BJ (cell line): ENCODE data around the gene GPC6. TPM values are rescaled to one million over a fixed set of nuclear protein-coding genes. Genes with fewer than 3 reads are reported as not detected.

Source experiments
- CTCF ChIA-PET: fragments of 350-600 bp; formaldehyde crosslinking; extraction: SDS; loops from one replicate; lab custom pipeline; 2021; ENCODE audit warnings: antibody characterized with exemption, inconsistent platforms; lab: Yijun Ruan, JAX
- POLR2A ChIA-PET: fragments of 300-600 bp; sonication (Branson Sonifier 250); formaldehyde crosslinking; extraction: SDS; loops from one replicate; lab custom pipeline; 2021; ENCODE audit warnings: antibody characterized with exemption; lab: Charles Lee
- DNase-seq: peaks from one replicate; pipeline ENCODE4 v3.0.0-alpha.2; 2011; ENCODE audit warnings: low read depth
- H3K27me3 ChIP-seq: 2 replicates; pipeline ENCODE4 v1.6.0; 2011; ENCODE audit warnings: low read length; ENCODE audit not compliant: control insufficient read depth, insufficient read depth
- H3K36me3 ChIP-seq: 2 replicates; pipeline ENCODE4 v1.5.1; 2011; ENCODE audit warnings: low read length; ENCODE audit not compliant: control insufficient read depth, insufficient read depth
- H3K4me3 ChIP-seq: 2 replicates; pipeline ENCODE4 v1.5.1; 2011; ENCODE audit warnings: low read depth, mild to moderate bottlenecking, control low read depth, low read length
- CTCF ChIP-seq: IDR thresholded peaks from 2 replicates; pipeline ENCODE4 v1.5.1; 2011; ENCODE audit warnings: low read depth, mild to moderate bottlenecking, control low read depth, inconsistent platforms, low read length, moderate library complexity; ENCODE audit not compliant: insufficient read depth
- polyA plus RNA-seq: library from polyadenylated mRNA; depleted of rRNA; stranded (reverse); fragments of >200 nt; gene quantifications from 2 replicates; pipeline ENCODE4 v1.2.3, GENCODE V29; 2011

Gene GPC6
- polyA plus RNA-seq, 1 experiment: 23.0 TPM

- TF ChIP-seq CTCF: no peak
- ChIA-PET POLR2A (no interaction called here), CTCF (no interaction called here)
- Histone ChIP-seq H3K36me3 (no peaks in the 10 kb centered on the region), H3K27me3 (no peaks in the 10 kb centered on the region), H3K4me3 (no peak overlapping the region)
- no peak for DNase-seq
Observed at GRCh38 chr13:93721483-93721882, 494.9 kb downstream of the GPC6 start.

- Histone ChIP-seq H3K27me3 (no peaks in the 10 kb centered on the region), H3K4me3 (no peak overlapping the region), H3K36me3 (no peaks in the 10 kb centered on the region)
- CTCF ChIA-PET: interaction anchor here (1.0 kb wide), 1 partner anchor 856 kb away, joined by 3 read pairs; no protein-coding TSS in a partner anchor
- POLR2A ChIA-PET: no interaction called here
- no peak for DNase-seq
- no peak for TF ChIP-seq CTCF
Observed at GRCh38 chr13:93723316-93723715, 496.7 kb downstream of the GPC6 start.

- no peak overlapping the region for H3K4me3 ChIP-seq
- no peak for DNase-seq
- CTCF ChIA-PET: interaction anchor here (0.7 kb wide), 1 partner anchor 332 kb away, joined by 3 read pairs; no protein-coding TSS in a partner anchor
- no peak for TF ChIP-seq CTCF
- H3K36me3 ChIP-seq: no peaks in the 10 kb centered on the region
- POLR2A ChIA-PET: no interaction called here
- H3K27me3 ChIP-seq: no peaks in the 10 kb centered on the region
Observed at GRCh38 chr13:93724187-93724586, 497.6 kb downstream of the GPC6 start.

GRCh38 chr13:93726173-93726957 lies 499.8 kb downstream of the GPC6 start:
- no peak for DNase-seq
- no peak for TF ChIP-seq CTCF
- Histone ChIP-seq H3K36me3 (no peaks in the 10 kb centered on the region), H3K27me3 (no peaks in the 10 kb centered on the region), H3K4me3 (no peak overlapping the region)
- POLR2A ChIA-PET: interaction anchor here (0.6 kb wide), 1 partner anchor 43 kb away, joined by 6 read pairs; no protein-coding TSS in a partner anchor
- CTCF ChIA-PET: interaction anchor here (0.6 kb wide), 1 partner anchor 918 kb away, joined by 3 read pairs; no protein-coding TSS in a partner anchor

GRCh38 chr13:93727211-93728141 lies 500.9 kb downstream of the GPC6 start:
- Histone ChIP-seq H3K4me3 (no peak overlapping the region), H3K27me3 (no peaks in the 10 kb centered on the region), H3K36me3 (no peaks in the 10 kb centered on the region)
- ChIA-PET CTCF (no interaction called here), POLR2A (no interaction called here)
- DNase-seq: peak; percentile 37
- TF ChIP-seq CTCF: no peak
